ENCODE measurements around the gene ENTPD7.

ENTPD7 gene

GRCh38 chr10:99629625-99629978, 29.7 kb upstream of the ENTPD7 start:
- Mint-ChIP-seq H3K4me1 (no peaks in the 10 kb centered on the region), H3K36me3 (no peaks in the 10 kb centered on the region), H3K9me3 (no peaks in the 10 kb centered on the region), H3K27ac (no peak overlapping the region), H3K27me3 (peaks cover 37% of the 10 kb centered on the region), H3K4me3 (no peak overlapping the region)
- ATAC-seq, result no peak

GRCh38 chr10:99630433-99630832, 28.9 kb upstream of the ENTPD7 start:
- no peaks in the 10 kb centered on the region for H3K9me3 Mint-ChIP-seq
- no peaks in the 10 kb centered on the region for H3K4me1 Mint-ChIP-seq
- H3K27me3 Mint-ChIP-seq, result peaks cover 39% of the 10 kb centered on the region
- H3K36me3 Mint-ChIP-seq, result no peaks in the 10 kb centered on the region
- ATAC-seq, result no peak
- H3K27ac Mint-ChIP-seq, result no peak overlapping the region
- H3K4me3 Mint-ChIP-seq, result no peak overlapping the region

DNA sequence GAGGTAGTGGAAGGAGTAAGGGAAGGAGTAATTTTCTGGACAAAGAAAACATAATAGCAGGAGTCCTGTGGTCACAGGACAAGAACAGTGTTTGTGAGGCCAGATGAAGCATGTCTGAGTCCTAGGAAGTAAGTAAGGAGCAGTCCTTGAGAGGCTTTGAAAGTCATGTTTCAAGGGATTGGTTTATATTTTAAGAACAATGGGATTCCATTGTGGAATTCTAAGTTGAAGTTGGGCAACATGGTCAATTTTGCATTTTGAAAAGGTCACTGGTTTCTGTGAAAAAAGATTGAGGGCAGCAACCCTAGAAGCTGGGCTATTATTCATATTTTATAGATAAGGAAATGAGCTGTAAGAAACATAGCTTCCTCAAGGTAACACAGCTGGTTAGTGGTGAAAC, 28.3 kb upstream of the ENTPD7 start:
- Mint-ChIP-seq H3K4me1 (no peaks in the 10 kb centered on the region), H3K27me3 (peaks cover 39% of the 10 kb centered on the region), H3K9me3 (no peaks in the 10 kb centered on the region), H3K36me3 (no peaks in the 10 kb centered on the region), H3K27ac (no peak overlapping the region), H3K4me3 (no peak overlapping the region)
- ATAC-seq, result no peak

- no peak for ATAC-seq
- Mint-ChIP-seq H3K9me3 (no peaks in the 10 kb centered on the region), H3K27ac (no peak overlapping the region), H3K4me3 (no peak overlapping the region), H3K27me3 (peaks cover 39% of the 10 kb centered on the region), H3K4me1 (no peaks in the 10 kb centered on the region), H3K36me3 (no peaks in the 10 kb centered on the region)
These were observed 27.8 kb upstream of the ENTPD7 start for GRCh38 chr10:99631496-99631895.

DNA sequence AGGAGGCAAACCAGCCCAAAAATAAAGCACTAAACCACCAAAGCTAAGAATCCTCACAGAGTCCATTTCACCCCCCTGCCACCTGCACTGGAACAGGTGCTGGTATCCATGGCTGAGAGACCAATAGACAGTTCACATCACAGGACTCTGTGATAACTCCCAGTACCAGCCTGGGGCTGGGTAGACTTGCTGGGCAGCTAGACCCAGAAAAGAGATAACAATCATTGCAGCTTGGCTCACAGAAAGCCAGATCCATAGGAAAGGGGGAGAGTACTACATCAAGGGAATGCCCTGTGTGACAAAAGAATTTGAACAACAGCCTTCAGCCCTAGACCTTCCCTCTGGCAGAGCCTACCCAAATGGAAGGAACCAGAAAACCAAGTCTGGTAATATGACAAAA, 25.5 kb upstream of the ENTPD7 start:
- Mint-ChIP-seq H3K4me1 (no peaks in the 10 kb centered on the region), H3K27ac (no peak overlapping the region), H3K9me3 (no peaks in the 10 kb centered on the region), H3K27me3 (peaks cover 39% of the 10 kb centered on the region), H3K36me3 (no peaks in the 10 kb centered on the region), H3K4me3 (no peak overlapping the region)
- no peak for ATAC-seq

GRCh38 chr10:99647601-99648151, 11.6 kb upstream of the ENTPD7 start:
- H3K9me3 Mint-ChIP-seq, result no peaks in the 10 kb centered on the region
- no peak overlapping the region for H3K27ac Mint-ChIP-seq
- H3K27me3 Mint-ChIP-seq, result peaks cover 49% of the 10 kb centered on the region
- ATAC-seq, result no peak
- H3K36me3 Mint-ChIP-seq, result no peaks in the 10 kb centered on the region
- no peak overlapping the region for H3K4me3 Mint-ChIP-seq
- no peaks in the 10 kb centered on the region for H3K4me1 Mint-ChIP-seq

DNA sequence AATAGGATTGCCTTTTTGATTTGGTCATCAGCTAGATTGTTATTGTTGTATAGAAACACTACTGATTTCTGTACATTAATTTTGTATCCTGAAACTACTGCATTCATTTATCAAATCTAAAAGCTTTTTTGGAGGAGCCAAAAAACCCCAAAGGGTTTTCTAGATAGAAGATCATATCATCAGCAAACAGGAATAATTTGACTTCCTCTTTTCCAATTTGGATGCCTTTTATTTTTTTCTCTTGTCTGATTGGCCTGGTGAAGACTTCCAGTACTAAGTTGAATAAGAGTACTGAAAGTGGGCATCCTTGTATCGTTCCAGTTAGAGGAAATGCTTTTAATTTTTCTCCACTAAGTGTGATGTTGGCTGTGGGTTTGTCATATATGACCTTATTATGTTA, 10.6 kb upstream of the ENTPD7 start:
- Mint-ChIP-seq H3K36me3 (no peaks in the 10 kb centered on the region), H3K9me3 (no peaks in the 10 kb centered on the region), H3K4me3 (no peak overlapping the region), H3K27me3 (peaks cover 56% of the 10 kb centered on the region), H3K4me1 (no peaks in the 10 kb centered on the region), H3K27ac (no peak overlapping the region)
- ATAC-seq, result no peak

- H3K36me3 Mint-ChIP-seq, result no peaks in the 10 kb centered on the region
- H3K4me3 Mint-ChIP-seq, result no peak overlapping the region
- peaks cover 7% of the 10 kb centered on the region for H3K4me1 Mint-ChIP-seq
- no peak overlapping the region for H3K27ac Mint-ChIP-seq
- no peaks in the 10 kb centered on the region for H3K9me3 Mint-ChIP-seq
- no peak for ATAC-seq
- peaks cover 48% of the 10 kb centered on the region for H3K27me3 Mint-ChIP-seq
These were observed 6.4 kb upstream of the ENTPD7 start for GRCh38 chr10:99652800-99653390.

GRCh38 chr10:99654390-99655175, 4.7 kb upstream of the ENTPD7 start:
- Mint-ChIP-seq H3K27me3 (peaks cover 35% of the 10 kb centered on the region), H3K4me3 (no peak overlapping the region)
- no peak for ATAC-seq

GRCh38 chr10:99656199-99657064, 2.9 kb upstream of the ENTPD7 start:
- no peaks in the 10 kb centered on the region for H3K9me3 Mint-ChIP-seq
- no peak overlapping the region for H3K4me3 Mint-ChIP-seq
- peaks cover 17% of the 10 kb centered on the region for H3K27me3 Mint-ChIP-seq
- H3K36me3 Mint-ChIP-seq, result no peaks in the 10 kb centered on the region
- H3K4me1 Mint-ChIP-seq, result peaks cover 30% of the 10 kb centered on the region
- no peak overlapping the region for H3K27ac Mint-ChIP-seq
- no peak for ATAC-seq

More at GRCh38 chr10:99654390-99655175, 4.7 kb upstream of the ENTPD7 start:
- Mint-ChIP-seq H3K4me1 (peaks cover 24% of the 10 kb centered on the region), H3K9me3 (no peaks in the 10 kb centered on the region), H3K27ac (no peak overlapping the region), H3K36me3 (no peaks in the 10 kb centered on the region)

DNA sequence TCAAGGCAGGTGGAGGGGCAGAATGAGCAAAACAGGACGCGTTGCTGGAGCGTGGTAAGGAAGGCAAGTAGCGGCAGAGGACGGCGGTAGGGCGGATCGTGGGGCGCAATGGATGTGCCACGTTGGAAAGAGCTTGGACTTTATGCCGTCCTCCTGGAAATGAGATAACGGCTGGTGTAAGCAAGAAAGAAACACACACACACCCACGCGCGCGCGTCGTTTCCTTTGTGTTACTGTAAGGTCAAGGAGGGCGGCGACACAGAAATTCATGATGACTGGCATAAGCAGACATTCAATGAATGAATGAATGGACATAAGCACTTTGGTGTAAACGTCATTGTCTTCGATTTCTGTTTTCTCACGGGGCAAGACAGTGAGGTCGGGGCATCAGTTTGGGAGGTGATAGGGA, 683 bp upstream of the ENTPD7 start:
- Mint-ChIP-seq H3K27me3 (peaks cover 3% of the 10 kb centered on the region), H3K27ac (peak overlapping the region; percentile 85), H3K9me3 (no peaks in the 10 kb centered on the region), H3K4me3 (peak overlapping the region; percentile 92), H3K4me1 (peaks cover 37% of the 10 kb centered on the region), H3K36me3 (peaks cover 11% of the 10 kb centered on the region)
- ATAC-seq, result no peak

GRCh38 chr10:99659868-99660366, 608 bp downstream of the ENTPD7 start:
- no peaks in the 10 kb centered on the region for H3K27me3 Mint-ChIP-seq
- peak overlapping the region; percentile 92 for H3K4me3 Mint-ChIP-seq
- H3K4me1 Mint-ChIP-seq, result peaks cover 37% of the 10 kb centered on the region
- peak overlapping the region; percentile 85 for H3K27ac Mint-ChIP-seq
- no peaks in the 10 kb centered on the region for H3K9me3 Mint-ChIP-seq
- peaks cover 14% of the 10 kb centered on the region for H3K36me3 Mint-ChIP-seq
- ATAC-seq, result no peak

- no peak for ATAC-seq
- peaks cover 37% of the 10 kb centered on the region for H3K4me1 Mint-ChIP-seq
- no peak overlapping the region for H3K27ac Mint-ChIP-seq
- H3K9me3 Mint-ChIP-seq, result no peaks in the 10 kb centered on the region
- peaks cover 21% of the 10 kb centered on the region for H3K36me3 Mint-ChIP-seq
- H3K27me3 Mint-ChIP-seq, result no peaks in the 10 kb centered on the region
- H3K4me3 Mint-ChIP-seq, result no peak overlapping the region
These were observed 1.5 kb downstream of the ENTPD7 start for GRCh38 chr10:99660662-99661376.

DNA sequence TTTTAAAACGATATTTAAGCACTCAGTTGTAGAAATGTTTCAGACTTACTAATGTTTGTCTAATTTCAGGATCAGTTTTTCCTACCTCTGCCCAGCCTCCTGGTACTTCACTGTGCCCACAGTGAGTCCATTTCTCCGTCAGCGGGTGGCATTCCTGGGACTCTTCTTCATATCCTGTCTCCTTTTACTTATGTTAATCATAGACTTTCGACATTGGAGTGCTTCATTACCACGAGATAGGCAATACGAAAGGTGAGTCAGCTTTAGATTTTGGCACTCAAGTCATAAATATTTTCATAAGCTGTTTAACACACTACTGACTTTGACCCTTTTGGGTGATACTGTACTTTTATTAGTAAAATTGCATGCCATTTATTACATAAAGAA, 2.1 kb downstream of the ENTPD7 start:
- H3K9me3 Mint-ChIP-seq, result no peaks in the 10 kb centered on the region
- H3K4me3 Mint-ChIP-seq, result no peak overlapping the region
- H3K27me3 Mint-ChIP-seq, result no peaks in the 10 kb centered on the region
- no peak for ATAC-seq
- H3K4me1 Mint-ChIP-seq, result peaks cover 37% of the 10 kb centered on the region
- H3K27ac Mint-ChIP-seq, result no peak overlapping the region
- peaks cover 27% of the 10 kb centered on the region for H3K36me3 Mint-ChIP-seq

- Mint-ChIP-seq H3K36me3 (peaks cover 41% of the 10 kb centered on the region), H3K9me3 (no peaks in the 10 kb centered on the region), H3K4me3 (no peak overlapping the region), H3K27me3 (no peaks in the 10 kb centered on the region), H3K27ac (no peak overlapping the region), H3K4me1 (peaks cover 7% of the 10 kb centered on the region)
- no peak for ATAC-seq
These were observed 6.0 kb downstream of the ENTPD7 start for GRCh38 chr10:99665304-99665703.
